GM13976 (cell line): ENCODE data around the gene GANAB.
A peak's percentile ranks its signal among the peaks of the same experiment; 100 is the strongest.

Experiments
- DNase-seq: peaks from one replicate; pipeline ENCODE4 v3.0.0; 2012; ENCODE audit warnings: low spot score
- CTCF ChIP-seq: IDR thresholded peaks from 2 replicates; pipeline ENCODE4 v1.5.1; 2012; ENCODE audit warnings: borderline replicate concordance, mild to moderate bottlenecking; ENCODE audit not compliant: insufficient read depth; ENCODE audit errors: extremely low read depth, missing control alignments, control extremely low read depth
- in situ Hi-C: fragments of 300-500 bp; cut with MboI; formaldehyde crosslinking; loops from one replicate; pipeline ENCODE4 v1.12.0; 2022; ENCODE audit warnings: low sequenced_read_pairs, mixed read lengths, inconsistent platforms; ENCODE audit not compliant: unreplicated experiment

GANAB gene

GRCh38 chr11:62612366-62613290 is 33.8 kb downstream of the GANAB start, which contains the start of the genes EML3 and ROM1:
TSS of gene EML3 (minus strand) at chr11:62612775. CDS start at chr11:62612457, 318 bp downstream.
TSS of gene ROM1 (plus strand) at chr11:62613257. CDS start at chr11:62613282, 25 bp downstream.
- peak; percentile 94 for DNase-seq
- peak; percentile 97 for TF ChIP-seq CTCF
- in situ Hi-C loops: no loop called here

GRCh38 chr11:62611705-62612365 is 34.6 kb downstream of the GANAB start:
- in situ Hi-C loops: no loop called here
- TF ChIP-seq CTCF: no peak
- DNase-seq: peak; percentile 77

- no peak for TF ChIP-seq CTCF
- no peak for DNase-seq
- in situ Hi-C loops: no loop called here
These were observed 35.4 kb downstream of the GANAB start for GRCh38 chr11:62610814-62611704.

GRCh38 chr11:62610403-62610802 is 36.0 kb downstream of the GANAB start:
- no peak for DNase-seq
- TF ChIP-seq CTCF: no peak
- in situ Hi-C loops: no loop called here

GRCh38 chr11:62608776-62609175 is 37.6 kb downstream of the GANAB start:
- no peak for DNase-seq
- in situ Hi-C loops: no loop called here
- no peak for TF ChIP-seq CTCF

- no peak for DNase-seq
- in situ Hi-C loops: no loop called here
- TF ChIP-seq CTCF: no peak
These were observed 38.7 kb downstream of the GANAB start for GRCh38 chr11:62607714-62608113.
